Measurements from ENCODE around the gene MSL1.

Gene MSL1

DNA sequence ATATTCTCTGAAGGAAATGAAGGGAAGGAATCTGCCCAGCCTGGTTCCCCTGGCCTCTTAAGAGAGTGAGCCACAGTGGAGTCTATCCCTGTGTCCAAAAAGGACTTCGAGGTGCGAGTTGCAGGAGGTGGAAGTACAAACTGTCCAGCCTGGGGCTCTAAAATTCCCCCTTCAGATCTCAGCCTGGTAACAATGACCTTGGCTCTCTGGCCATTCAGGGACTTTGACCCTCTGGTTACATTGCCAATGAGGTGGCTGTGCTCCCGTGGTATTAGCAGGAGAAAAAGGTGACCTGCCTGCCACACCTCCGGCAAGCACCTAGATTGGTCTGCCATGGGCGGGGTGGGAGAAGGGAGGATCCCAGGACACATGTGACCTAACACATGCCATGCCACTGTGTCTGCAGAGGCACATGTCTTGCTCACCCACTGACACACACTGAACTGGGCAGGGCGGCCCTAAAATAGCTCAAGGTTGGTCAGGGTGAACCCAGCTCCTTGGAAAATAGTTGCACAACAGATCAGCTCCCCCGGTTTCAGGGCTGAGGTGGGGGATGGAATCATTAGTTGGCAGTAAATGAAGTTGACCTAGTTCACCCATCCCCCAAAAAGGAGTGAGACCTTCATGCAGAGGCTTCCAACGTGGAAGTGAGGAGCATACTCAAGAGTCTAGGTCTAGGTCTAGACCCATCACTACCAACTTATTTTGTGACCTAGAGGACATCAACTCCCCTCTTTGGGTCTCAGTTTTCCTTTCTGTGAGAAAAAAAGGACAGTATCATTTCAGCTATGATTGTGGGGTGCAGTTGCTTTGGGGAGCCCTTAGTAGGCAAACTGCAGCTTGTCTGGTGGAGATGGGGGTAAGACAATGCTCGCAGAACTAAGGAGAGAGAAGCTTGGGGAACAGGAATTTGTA is 23.6 kb upstream of the MSL1 start:
- TF ChIP-seq CTBP1 (IDR thresholded peaks at IDR 0.05; ENCODE audit: borderline replicate concordance) (no peak), TARDBP (IDR thresholded peaks at IDR 0.05) (no peak), FOXM1 (IDR thresholded peaks at IDR 0.05; ENCODE audit: borderline replicate concordance) (no peak), SUZ12 (IDR thresholded peaks at IDR 0.05) (no peak), NFRKB (IDR thresholded peaks at IDR 0.05) (no peak), HDGF (IDR thresholded peaks at IDR 0.05; ENCODE audit: borderline replicate concordance) (no peak), LEF1 (IDR thresholded peaks at IDR 0.05; ENCODE audit: borderline replicate concordance) (no peak), ELF4 (IDR thresholded peaks at IDR 0.05) (no peak), FOXK2 (IDR thresholded peaks at IDR 0.05) (no peak), BHLHE40 (IDR thresholded peaks at IDR 0.05; ENCODE audit: borderline replicate concordance) (no peak), FOXA1 (IDR thresholded peaks at IDR 0.05) (no peak), SP1 (IDR thresholded peaks at IDR 0.05) (no peak), L3MBTL2 (conservative IDR thresholded peaks at IDR 0.05) (no peak)
- TF ChIP-seq, protein P1, sequence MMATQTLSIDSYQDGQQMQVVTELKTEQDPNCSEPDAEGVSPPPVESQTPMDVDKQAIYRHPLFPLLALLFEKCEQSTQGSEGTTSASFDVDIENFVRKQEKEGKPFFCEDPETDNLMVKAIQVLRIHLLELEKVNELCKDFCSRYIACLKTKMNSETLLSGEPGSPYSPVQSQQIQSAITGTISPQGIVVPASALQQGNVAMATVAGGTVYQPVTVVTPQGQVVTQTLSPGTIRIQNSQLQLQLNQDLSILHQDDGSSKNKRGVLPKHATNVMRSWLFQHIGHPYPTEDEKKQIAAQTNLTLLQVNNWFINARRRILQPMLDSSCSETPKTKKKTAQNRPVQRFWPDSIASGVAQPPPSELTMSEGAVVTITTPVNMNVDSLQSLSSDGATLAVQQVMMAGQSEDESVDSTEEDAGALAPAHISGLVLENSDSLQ (IDR thresholded peaks at IDR 0.05), result no peak
- POLR2A ChIA-PET, result interaction anchor here (0.7 to 6.7 kb wide), 7 partner anchors 8 to 121 kb away, joined by 3 to 95 read pairs (median 4); partner anchors contain the start of genes CASC3, MED24, PSMD3 and WIPF2
- no peak for DNase-seq (ENCODE audit: extremely low spot score)
- CTCF ChIA-PET, result interaction anchor here (0.5 to 2.3 kb wide), 6 partner anchors 12 to 23 kb away, joined by 3 to 8 read pairs (median 6); no protein-coding TSS in a partner anchor

DNA sequence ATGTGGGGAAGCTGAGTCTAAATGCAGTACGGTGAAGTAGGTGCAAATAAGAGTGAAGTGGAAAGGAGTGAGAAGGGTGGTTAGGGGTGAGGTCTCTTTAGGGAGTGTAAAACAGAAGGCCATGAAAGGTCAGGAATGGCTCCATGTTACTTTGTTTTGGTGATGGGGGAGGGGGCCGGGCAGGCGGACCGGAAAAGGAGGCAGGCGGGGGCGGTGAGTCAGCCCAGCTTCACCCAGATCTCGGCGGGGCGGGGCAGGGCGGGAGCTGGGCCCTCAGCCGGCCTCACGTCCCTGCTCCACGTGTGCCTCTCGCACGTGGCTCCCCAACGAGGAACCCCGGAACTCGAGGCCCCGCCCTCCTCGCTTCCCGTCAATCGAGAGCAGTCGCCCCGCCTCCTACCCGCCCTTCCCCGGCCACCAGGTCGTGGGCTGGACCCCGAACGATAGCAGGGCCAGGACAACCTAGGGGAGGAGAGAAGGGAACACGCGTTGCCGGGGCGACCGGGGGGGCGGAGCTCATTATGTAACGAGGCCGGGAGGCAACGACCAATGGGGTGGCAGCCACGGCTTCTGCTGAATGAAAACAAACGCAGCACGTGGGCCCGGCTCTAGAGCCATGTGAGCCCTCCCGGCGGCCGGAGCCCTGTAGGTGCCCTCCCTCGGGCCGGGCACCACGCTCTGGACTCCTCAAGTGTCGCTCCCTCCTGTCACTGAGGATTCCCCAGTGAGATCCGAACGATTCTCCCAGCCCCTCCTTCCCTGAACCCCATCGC is 22.7 kb upstream of the MSL1 start:
- DNase-seq (ENCODE audit: extremely low spot score), result peak; percentile 80
- ChIA-PET CTCF (interaction anchor here (0.8 to 1.9 kb wide), 4 partner anchors 13 to 14 kb away, joined by 5 to 10 read pairs (median 8); no protein-coding TSS in a partner anchor), POLR2A (interaction anchor here (0.7 to 6.7 kb wide), 8 partner anchors 9 to 120 kb away, joined by 3 to 95 read pairs (median 3); partner anchors contain the start of genes CASC3, MED24, PSMD3 and WIPF2)
- TF ChIP-seq ZNF384 (IDR thresholded peaks at IDR 0.05), result no peak
- TF ChIP-seq L3MBTL2 (conservative IDR thresholded peaks at IDR 0.05), result peak; percentile 96
- TF ChIP-seq HDGF (IDR thresholded peaks at IDR 0.05; ENCODE audit: borderline replicate concordance), result no peak
- TF ChIP-seq LEF1 (IDR thresholded peaks at IDR 0.05; ENCODE audit: borderline replicate concordance), result no peak; the same call in 1 of the 2 replicates
- TF ChIP-seq, protein P1 (IDR thresholded peaks at IDR 0.05), result peak; percentile 36; the same call in 1 of the 2 replicates
- no peak for TF ChIP-seq ELF4 (IDR thresholded peaks at IDR 0.05)

DNA sequence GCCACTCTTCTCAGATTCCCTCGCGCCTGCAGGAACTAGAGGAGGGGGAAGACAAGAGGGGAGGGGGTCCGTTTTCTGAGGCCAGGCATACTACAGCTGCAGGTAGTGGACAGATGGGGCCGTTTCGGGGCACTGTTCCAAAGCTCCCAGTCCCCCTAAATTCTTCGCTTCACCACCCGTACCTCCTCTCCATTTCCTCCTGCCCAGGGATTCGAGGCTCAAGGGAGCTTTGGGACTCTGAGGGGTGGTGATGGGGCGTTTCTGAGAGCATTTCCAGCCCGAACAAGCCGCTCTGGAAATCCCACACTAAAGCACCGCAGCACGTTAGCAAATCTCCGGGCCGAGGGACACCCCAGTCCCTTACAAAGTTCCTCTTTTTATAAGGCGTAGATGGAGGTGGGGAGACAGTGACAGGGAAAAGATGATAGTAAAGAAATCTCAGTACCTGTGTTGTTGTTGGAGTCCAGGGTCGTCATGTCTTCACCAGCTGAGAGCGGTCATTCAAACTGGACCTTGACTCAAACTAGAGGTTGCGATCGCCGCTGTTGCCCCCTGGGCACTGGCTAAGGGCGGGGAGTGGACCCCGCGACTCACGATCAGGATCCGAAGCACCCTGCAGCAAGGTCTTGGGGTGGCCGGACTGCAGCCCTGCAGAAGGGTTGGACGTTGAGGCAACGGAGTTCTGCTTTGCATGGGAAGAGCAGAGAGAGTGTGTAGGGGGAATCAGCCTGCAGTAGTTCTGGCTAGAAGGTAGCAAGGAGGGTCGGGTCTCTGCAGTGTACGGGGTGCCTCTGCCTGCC is 22.0 kb upstream of the MSL1 start:
- ChIA-PET POLR2A (interaction anchor here (0.6 to 6.7 kb wide), 17 partner anchors 10 to 119 kb away, joined by 3 to 95 read pairs (median 3); partner anchors contain the start of genes CASC3, MED24 and PSMD3), CTCF (interaction anchor here (0.9 to 4.0 kb wide), 10 partner anchors 11 to 86 kb away, joined by 3 to 19 read pairs (median 4); partner anchors contain the start of gene MED24)
- no peak for TF ChIP-seq ELF4 (IDR thresholded peaks at IDR 0.05)
- TF ChIP-seq, protein P1 (IDR thresholded peaks at IDR 0.05), result no peak
- no peak for TF ChIP-seq ZNF384 (IDR thresholded peaks at IDR 0.05)
- no peak for TF ChIP-seq L3MBTL2 (conservative IDR thresholded peaks at IDR 0.05)
- TF ChIP-seq SUZ12 (IDR thresholded peaks at IDR 0.05), result no peak
- TF ChIP-seq BHLHE40 (IDR thresholded peaks at IDR 0.05; ENCODE audit: borderline replicate concordance), result no peak
- no peak for TF ChIP-seq ARNT (IDR thresholded peaks at IDR 0.05)
- no peak for TF ChIP-seq FOXA1 (IDR thresholded peaks at IDR 0.05)
- no peak for TF ChIP-seq CTBP1 (IDR thresholded peaks at IDR 0.05; ENCODE audit: borderline replicate concordance)
- no peak for TF ChIP-seq TARDBP (IDR thresholded peaks at IDR 0.05)
- TF ChIP-seq SP1 (IDR thresholded peaks at IDR 0.05), result no peak
- TF ChIP-seq FOXM1 (IDR thresholded peaks at IDR 0.05; ENCODE audit: borderline replicate concordance), result no peak
- TF ChIP-seq LEF1 (IDR thresholded peaks at IDR 0.05; ENCODE audit: borderline replicate concordance), result no peak
- no peak for TF ChIP-seq HDGF (IDR thresholded peaks at IDR 0.05; ENCODE audit: borderline replicate concordance)
- DNase-seq (ENCODE audit: extremely low spot score), result no peak

DNA sequence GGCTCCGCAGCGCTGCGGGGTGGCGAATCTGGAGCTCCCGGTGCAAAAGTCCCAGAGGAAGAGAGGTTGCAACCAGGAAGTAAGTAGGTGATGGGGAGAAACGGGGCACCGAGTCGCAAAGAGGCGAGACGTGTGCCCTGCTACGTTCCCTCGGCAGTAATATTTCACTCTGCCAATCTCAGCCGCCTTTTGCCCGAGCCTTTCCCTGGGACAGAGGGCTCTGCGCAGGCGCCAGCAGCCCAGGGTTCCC is 21.4 kb upstream of the MSL1 start, which contains the start of gene NR1D1:
NR1D1 (minus strand) TSS at position 171 of the 250 bp plus-strand sequence. CDS start 495 bp downstream, outside the sequence.
- no peak for DNase-seq (ENCODE audit: extremely low spot score)
- POLR2A ChIA-PET, result interaction anchor here (0.6 to 6.7 kb wide), 15 partner anchors 10 to 88 kb away, joined by 3 to 95 read pairs (median 4); partner anchors contain the start of genes CASC3 and MED24
- TF ChIP-seq, protein P1 (IDR thresholded peaks at IDR 0.05), result peak; percentile 61
- no peak for TF ChIP-seq L3MBTL2 (conservative IDR thresholded peaks at IDR 0.05)
- TF ChIP-seq FOXK2 (IDR thresholded peaks at IDR 0.05), result no peak
- no peak for TF ChIP-seq ELF4 (IDR thresholded peaks at IDR 0.05)
- TF ChIP-seq FOXA1 (IDR thresholded peaks at IDR 0.05), result no peak
- no peak for TF ChIP-seq NFRKB (IDR thresholded peaks at IDR 0.05)
- CTCF ChIA-PET, result interaction anchor here (0.8 to 4.0 kb wide), 11 partner anchors 10 to 87 kb away, joined by 3 to 19 read pairs (median 3); partner anchors contain the start of gene MED24

Measured in HEK293T (cell line).